Measurements from ENCODE around the gene FBLIM1. TPM values are rescaled to one million over a fixed set of nuclear protein-coding genes. Genes with fewer than 3 reads are reported as not detected.

The FBLIM1 gene
- polyA plus RNA-seq, 4 donors, result 25.5 to 64.6 (median 42.8) TPM

GRCh38 chr1:15730423-15730822, 28.2 kb upstream of the FBLIM1 start:
- no peak for DNase-seq (ENCODE audit: low read depth in 4 of 4, low spot score in 3 of 4)

- no peak for DNase-seq (ENCODE audit: low read depth in 4 of 4, low spot score in 3 of 4)
Observed at GRCh38 chr1:15730936-15731335, 27.7 kb upstream of the FBLIM1 start.

- no peak for DNase-seq (ENCODE audit: low read depth in 4 of 4, low spot score in 3 of 4)
Observed at GRCh38 chr1:15731735-15732685, 26.6 kb upstream of the FBLIM1 start.

DNA sequence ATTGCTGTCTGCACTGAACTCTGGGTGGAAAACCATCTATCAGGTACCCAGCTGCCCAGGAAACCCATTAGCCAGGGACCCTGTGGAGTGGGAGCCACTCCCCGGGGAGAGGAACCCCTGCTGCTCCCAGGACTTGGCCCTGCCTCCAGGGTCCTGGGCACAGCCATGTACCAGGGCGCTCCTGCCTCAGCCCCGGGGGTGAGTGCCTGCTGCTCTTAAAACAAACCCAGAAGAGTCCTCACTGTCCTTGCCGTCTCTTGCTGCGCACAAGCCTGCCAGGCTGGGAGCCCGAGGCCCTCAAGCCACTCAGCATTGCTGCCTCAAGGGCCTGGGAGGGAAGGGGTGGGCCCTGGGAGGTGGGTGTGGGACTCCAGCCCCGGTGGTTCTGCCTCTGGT, 25.9 kb upstream of the FBLIM1 start:
- no peak for DNase-seq (ENCODE audit: low read depth in 4 of 4, low spot score in 3 of 4)

- no peak for DNase-seq (ENCODE audit: low read depth in 4 of 4, low spot score in 3 of 4)
Observed at GRCh38 chr1:15733218-15733725, 25.3 kb upstream of the FBLIM1 start.

GRCh38 chr1:15733726-15734226, 24.8 kb upstream of the FBLIM1 start:
- no peak for DNase-seq (ENCODE audit: low read depth in 4 of 4, low spot score in 3 of 4)

DNA sequence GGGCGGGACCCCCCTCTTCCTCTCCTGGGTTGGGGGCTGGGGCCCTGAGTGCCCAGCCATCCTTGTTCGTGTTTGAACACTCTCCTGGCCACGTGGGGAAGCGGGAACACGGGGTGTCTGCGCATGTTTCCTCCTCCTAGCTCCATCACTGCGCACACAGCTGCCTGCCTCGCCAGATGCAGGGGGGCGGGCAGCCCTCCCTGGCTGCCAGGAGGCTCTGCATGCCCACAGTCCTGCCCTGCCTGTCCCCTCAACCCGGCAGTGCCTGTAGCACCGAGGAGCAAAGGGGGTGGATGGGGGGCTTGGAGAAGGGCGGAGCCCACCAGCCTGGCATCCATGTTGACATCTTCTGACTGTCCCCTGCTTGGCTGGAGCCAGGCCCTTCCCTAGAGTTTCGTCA, 24.3 kb upstream of the FBLIM1 start:
- no peak for DNase-seq (ENCODE audit: low read depth in 4 of 4, low spot score in 3 of 4)

DNA sequence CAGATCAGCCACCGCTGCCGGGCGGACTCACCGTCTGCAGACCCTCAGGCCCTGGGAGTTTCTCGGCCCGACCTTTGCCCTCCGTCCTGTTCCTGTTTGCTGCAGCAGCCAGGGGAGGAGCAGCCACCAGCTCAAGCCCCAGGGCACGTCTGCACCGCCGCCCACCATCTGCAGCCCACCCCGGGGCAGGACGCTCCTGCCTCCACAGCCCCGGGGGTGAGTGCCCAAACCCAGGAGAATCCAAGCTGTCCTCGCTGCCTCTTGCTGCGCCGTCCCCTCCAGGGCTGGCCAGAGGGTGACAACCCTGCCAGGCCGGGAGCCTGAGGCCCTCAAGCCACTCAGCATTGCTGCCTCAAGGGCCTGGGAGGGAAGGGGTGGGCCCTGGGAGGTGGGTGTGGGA, 23.7 kb upstream of the FBLIM1 start:
- DNase-seq (ENCODE audit: low read depth in 4 of 4, low spot score in 3 of 4), result no peak

- no peak for DNase-seq (ENCODE audit: low read depth in 4 of 4, low spot score in 3 of 4)
Observed at GRCh38 chr1:15735304-15736037, 23.1 kb upstream of the FBLIM1 start.

GRCh38 chr1:15736038-15736891, 22.3 kb upstream of the FBLIM1 start, which contains the start of gene SLC25A34:
SLC25A34 (plus strand) TSS chr1:15736258; CDS start chr1:15736486, 228 bp downstream.
- peak in 1 of 4 donors; percentile 29 for DNase-seq (ENCODE audit: low read depth in 4 of 4, low spot score in 3 of 4)

DNA sequence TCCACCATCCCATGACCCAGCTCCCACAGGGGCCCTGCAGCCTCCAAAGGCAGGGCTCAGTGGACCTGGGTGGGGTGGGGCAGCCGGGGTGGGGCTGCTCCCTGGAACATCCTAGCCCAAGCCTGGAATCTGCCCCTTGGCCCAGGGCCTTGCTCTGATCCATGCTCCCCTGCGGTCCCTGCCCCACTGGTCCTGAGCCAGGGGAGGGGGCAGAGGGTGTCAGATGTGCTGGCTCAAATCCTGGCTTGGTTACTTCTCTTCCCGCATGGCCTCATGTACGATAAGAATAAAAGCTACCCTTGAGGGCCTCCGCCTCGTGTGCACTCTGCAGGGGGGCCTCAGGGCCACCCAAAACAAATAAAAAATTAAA, 21.7 kb upstream of the FBLIM1 start:
- DNase-seq (ENCODE audit: low read depth in 4 of 4, low spot score in 3 of 4), result no peak

DNA sequence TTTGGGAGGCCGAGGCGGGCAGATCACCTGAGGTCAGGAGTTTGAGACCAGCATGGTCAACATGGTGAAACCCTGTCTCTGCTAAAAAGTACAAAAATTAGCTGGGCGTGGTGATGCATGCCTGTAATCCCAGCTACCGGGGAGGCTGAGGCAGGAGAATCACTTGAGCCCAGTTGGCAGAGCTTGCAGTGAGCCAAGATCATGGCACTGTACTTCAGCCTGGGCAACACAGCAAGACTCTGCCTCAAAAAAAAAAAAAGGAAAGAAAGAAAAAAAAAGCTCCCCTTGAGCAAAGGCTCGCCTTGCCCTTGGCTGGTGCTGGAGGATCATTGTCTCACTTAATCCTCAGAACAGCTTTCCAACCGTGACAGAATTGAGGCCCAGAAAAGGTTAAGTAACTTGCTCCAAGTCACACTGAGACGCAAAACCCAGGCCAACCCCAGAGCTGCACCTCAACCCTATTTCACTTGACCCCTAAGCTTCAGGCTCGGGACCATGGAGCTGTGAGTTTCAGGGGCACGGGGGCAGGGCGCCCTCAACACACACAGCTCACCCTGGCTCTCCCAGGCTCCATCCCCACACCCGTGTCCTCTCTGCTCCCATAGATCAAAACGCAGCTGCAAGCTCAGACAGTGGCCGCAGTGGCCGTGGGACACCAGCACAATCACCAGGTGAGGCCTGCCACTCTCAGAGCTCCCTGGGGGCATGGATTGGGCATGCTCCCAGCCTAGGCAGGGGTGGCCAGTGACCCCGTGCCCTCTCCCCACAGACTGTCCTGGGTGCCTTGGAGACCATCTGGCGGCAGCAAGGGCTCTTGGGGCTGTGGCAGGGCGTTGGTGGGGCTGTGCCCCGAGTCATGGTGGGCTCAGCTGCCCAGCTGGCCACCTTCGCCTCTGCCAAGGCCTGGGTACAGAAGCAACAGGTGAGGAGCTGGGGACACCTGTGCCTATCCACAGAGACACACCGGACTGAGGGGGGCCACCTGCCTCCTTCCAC, 21.0 kb upstream of the FBLIM1 start:
- DNase-seq (ENCODE audit: low read depth in 4 of 4, low spot score in 3 of 4), result no peak

DNA sequence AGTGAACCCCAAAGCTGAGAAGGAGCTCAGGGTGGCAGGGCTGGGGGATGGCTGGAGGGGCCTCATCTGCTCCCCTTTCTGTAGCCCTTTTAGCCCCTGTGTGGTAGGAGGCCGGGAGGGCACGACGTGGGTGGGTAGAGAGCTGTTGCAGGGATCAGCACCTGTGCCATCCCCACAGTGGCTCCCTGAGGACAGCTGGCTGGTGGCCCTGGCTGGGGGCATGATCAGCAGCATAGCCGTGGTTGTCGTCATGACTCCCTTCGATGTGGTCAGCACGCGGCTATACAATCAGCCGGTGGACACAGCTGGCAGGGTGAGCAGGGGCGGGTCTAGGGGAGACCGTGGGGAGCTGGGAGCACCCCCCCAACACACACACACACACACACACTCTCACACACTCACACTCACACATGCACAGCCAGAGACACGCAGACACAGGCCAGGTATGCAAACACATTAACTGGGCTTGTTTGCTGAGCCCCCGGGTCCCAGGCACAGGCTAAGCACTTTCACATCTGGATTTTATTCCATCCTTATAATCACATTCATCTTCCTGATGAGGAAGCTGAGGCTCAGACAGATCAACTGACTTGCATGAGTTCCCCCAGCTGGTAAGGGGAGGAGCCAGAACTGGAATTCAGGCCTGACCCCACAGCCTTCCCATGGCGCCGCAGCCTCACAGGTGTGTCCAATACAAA, 20.0 kb upstream of the FBLIM1 start:
- no peak for DNase-seq (ENCODE audit: low read depth in 4 of 4, low spot score in 3 of 4)

- no peak for DNase-seq (ENCODE audit: low read depth in 4 of 4, low spot score in 3 of 4)
Observed at GRCh38 chr1:15739259-15739658, 19.3 kb upstream of the FBLIM1 start.

- DNase-seq (ENCODE audit: low read depth in 4 of 4, low spot score in 3 of 4), result no peak
Observed at GRCh38 chr1:15739745-15740144, 18.9 kb upstream of the FBLIM1 start.

DNA sequence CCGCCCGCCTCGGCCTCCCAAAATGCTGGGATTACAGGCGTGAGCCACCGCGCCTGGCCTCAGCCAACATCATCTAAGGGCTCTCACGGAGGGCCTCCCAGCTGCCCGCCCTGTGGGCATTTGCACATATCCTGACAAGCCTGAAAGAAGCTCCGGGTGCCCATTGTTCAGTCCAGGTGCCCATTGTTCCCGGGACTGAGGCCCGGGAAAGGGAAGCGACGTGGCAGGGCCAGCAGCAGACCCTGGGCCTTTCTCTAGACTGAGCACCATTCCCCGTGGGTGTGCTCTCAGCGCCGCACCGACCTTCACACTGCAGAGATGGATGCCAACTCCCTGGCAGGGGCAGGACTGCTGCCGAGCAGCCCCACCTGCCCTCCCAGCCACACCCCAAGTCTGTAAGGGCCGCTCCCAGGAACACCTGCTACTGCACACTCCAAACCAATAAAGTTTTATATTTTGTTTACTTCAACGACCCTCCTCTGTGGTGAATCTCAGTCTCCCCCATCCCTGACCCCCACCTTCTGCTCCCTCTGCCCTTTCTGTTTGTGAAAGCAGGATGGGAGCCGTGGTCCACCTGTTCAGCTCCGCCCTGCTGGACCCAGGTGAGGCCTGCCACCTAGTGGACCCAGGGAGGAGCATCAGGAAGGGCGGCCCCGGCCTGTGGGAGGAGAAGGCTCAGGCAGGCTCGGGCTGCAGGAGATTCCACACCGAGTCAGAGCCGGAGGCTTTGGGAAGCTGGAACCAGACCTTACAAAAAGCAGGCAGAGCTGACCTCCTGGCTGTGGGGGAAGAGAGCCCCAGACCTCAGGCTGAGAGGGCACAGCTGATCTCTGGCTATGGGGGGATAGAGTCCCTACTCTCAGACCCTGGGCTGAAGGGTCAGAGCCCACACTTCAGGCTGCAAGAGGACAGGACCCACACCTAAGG, 17.4 kb upstream of the FBLIM1 start:
- peak in 1 of 4 donors; percentile 61 for DNase-seq (ENCODE audit: low read depth in 4 of 4, low spot score in 3 of 4)

GRCh38 chr1:15742339-15742801, 16.2 kb upstream of the FBLIM1 start, which contains the start of gene TMEM82:
TMEM82 (plus strand) TSS chr1:15742499; CDS start chr1:15742560, 61 bp downstream.
- no peak for DNase-seq (ENCODE audit: low read depth in 4 of 4, low spot score in 3 of 4)

All from left renal pelvis (tissue), 4 donors.